Measurements from ENCODE around the gene TM9SF1. TPM values are rescaled to one million over a fixed set of nuclear protein-coding genes. Genes with fewer than 3 reads are reported as not detected.

Gene TM9SF1
- total and polyA plus RNA-seq, 4 donors = 15.8 to 37.3 (median 35.2) TPM

- H3K4me1 ChIP-seq (ENCODE audit: control insufficient read depth in 1 of 2, insufficient read depth in 2 of 2, low read length in 2 of 2) = no peaks in the 10 kb centered on the region
- no peak overlapping the region for H3K4me3 ChIP-seq (ENCODE audit: low read length in 2 of 2)
- H3K27me3 ChIP-seq (ENCODE audit: control insufficient read depth in 1 of 2, insufficient read depth in 2 of 2, low read length in 1 of 2) = no peaks in the 10 kb centered on the region
- no peaks in the 10 kb centered on the region for H3K9me3 ChIP-seq (ENCODE audit: control insufficient read depth, low read length)
- WGBS, 2 donors = 90 to 91% methylated on average over 9 of the region's 9 CpGs
- peak; percentile 41 to 73 for DNase-seq
- no peak overlapping the region for H3K27ac ChIP-seq (ENCODE audit: low read depth in 1 of 2, low read length in 2 of 2)
- H3K36me3 ChIP-seq (ENCODE audit: control insufficient read depth in 1 of 2, insufficient read depth in 2 of 2, low read length in 1 of 2) = no peaks in the 10 kb centered on the region
- intact Hi-C loops (cut with DNase I) = no loop called here
- no peak for ATAC-seq (ENCODE audit: low FRiP score)
Measured at GRCh38 chr14:24139272-24139934, 55.8 kb downstream of the TM9SF1 start.

Small RNA genes lying within 50 kb of the gene (microRNA-seq; reads per million reads assigned to microRNA genes)
- 0 reads per million in 2 donors for gene MIR7703

Other genes with a start within 250 kb of the TM9SF1 start
Only the 30 nearest of the 35 such genes appear.
- under 1 TPM; 0.24 to 0.42 TPM for gene CARMIL3, start 143.4 kb downstream of the TM9SF1 start, total RNA-seq
- gene CARMIL3, start 143.4 kb downstream of the TM9SF1 start, polyA plus RNA-seq = under 1 TPM in 1 of 2 donors, not detected in 1; 0.43 TPM
- under 1 TPM; 0.71 to 0.99 TPM for gene CPNE6, start 123.9 kb downstream of the TM9SF1 start, total RNA-seq
- under 1 TPM; 0.03 to 0.25 TPM for gene CPNE6, start 123.9 kb downstream of the TM9SF1 start, polyA plus RNA-seq
- gene PCK2, start 101.1 kb downstream of the TM9SF1 start, total RNA-seq = 10 to 100 TPM; 19.6 to 22.5 TPM
- gene PCK2, start 101.1 kb downstream of the TM9SF1 start, polyA plus RNA-seq = 10 to 100 TPM; 14.7 to 82.5 TPM
- 10 to 100 TPM; 35.5 to 39.6 TPM for gene DCAF11, start 80.7 kb downstream of the TM9SF1 start, total RNA-seq
- gene DCAF11, start 80.7 kb downstream of the TM9SF1 start, polyA plus RNA-seq = 10 to 100 TPM; 37.3 to 41.8 TPM
- 1 to 10 TPM; 1.1 to 1.4 TPM for gene NRL, start 80.5 kb downstream of the TM9SF1 start, total RNA-seq
- 1 to 10 TPM in 1 of 2 donors, under 1 TPM in 1; 0.63 to 1.3 TPM for gene NRL, start 80.5 kb downstream of the TM9SF1 start, polyA plus RNA-seq
- under 1 TPM; 0.71 to 0.75 TPM for gene FITM1, start 64.8 kb downstream of the TM9SF1 start, total RNA-seq
- under 1 TPM in 1 of 2 donors, not detected in 1; 0.56 TPM for gene FITM1, start 64.8 kb downstream of the TM9SF1 start, polyA plus RNA-seq
- gene PSME1, start 59.2 kb downstream of the TM9SF1 start, total RNA-seq = 100 to 1,000 TPM; 112 to 125 TPM
- gene PSME1, start 59.2 kb downstream of the TM9SF1 start, polyA plus RNA-seq = 100 to 1,000 TPM; 206 to 210 TPM
- 10 to 100 TPM; 12.8 to 15.3 TPM for gene EMC9, start 53.9 kb downstream of the TM9SF1 start, total RNA-seq
- gene EMC9, start 53.9 kb downstream of the TM9SF1 start, polyA plus RNA-seq = 10 to 100 TPM; 18.3 to 41.9 TPM
- 10 to 100 TPM; 86.1 to 93.6 TPM for gene PSME2, start 48.8 kb downstream of the TM9SF1 start, total RNA-seq
- gene PSME2, start 48.8 kb downstream of the TM9SF1 start, polyA plus RNA-seq = 100 to 1,000 TPM; 142 to 261 TPM
- 10 to 100 TPM; 51.6 to 61.1 TPM for gene RNF31, start 47.9 kb downstream of the TM9SF1 start, total RNA-seq
- 100 to 1,000 TPM in 1 of 2 donors, 1 to 10 TPM in 1; 9.1 to 167 TPM for gene RNF31, start 47.9 kb downstream of the TM9SF1 start, polyA plus RNA-seq
- 100 to 1,000 TPM; 113 to 117 TPM for gene IRF9, start 34.2 kb downstream of the TM9SF1 start, total RNA-seq
- 100 to 1,000 TPM in 1 of 2 donors, 10 to 100 TPM in 1; 56.0 to 111 TPM for gene IRF9, start 34.2 kb downstream of the TM9SF1 start, polyA plus RNA-seq
- gene REC8, start 23.4 kb downstream of the TM9SF1 start, total RNA-seq = 10 to 100 TPM; 13.2 to 18.1 TPM
- 1 to 10 TPM; 2.4 to 8.2 TPM for gene REC8, start 23.4 kb downstream of the TM9SF1 start, polyA plus RNA-seq
- 10 to 100 TPM; 23.4 to 29.3 TPM for gene IPO4, start 6.6 kb downstream of the TM9SF1 start, total RNA-seq
- gene IPO4, start 6.6 kb downstream of the TM9SF1 start, polyA plus RNA-seq = 10 to 100 TPM in 1 of 2 donors, 1 to 10 TPM in 1; 3.4 to 11.6 TPM
- gene TSSK4, start 10.3 kb upstream of the TM9SF1 start, total RNA-seq = under 1 TPM in 1 of 2 donors, not detected in 1; 0.39 TPM
- not detected for gene TSSK4, start 10.3 kb upstream of the TM9SF1 start, polyA plus RNA-seq
- 10 to 100 TPM; 38.3 to 45.8 TPM for gene CHMP4A, start 18.0 kb upstream of the TM9SF1 start, total RNA-seq
- 100 to 1,000 TPM; 130 to 179 TPM for gene CHMP4A, start 18.0 kb upstream of the TM9SF1 start, polyA plus RNA-seq
- gene MDP1, start 20.6 kb upstream of the TM9SF1 start, total RNA-seq = 10 to 100 TPM; 15.2 to 19.5 TPM
- 10 to 100 TPM; 38.7 to 49.6 TPM for gene MDP1, start 20.6 kb upstream of the TM9SF1 start, polyA plus RNA-seq
- gene NEDD8, start 36.9 kb upstream of the TM9SF1 start, total RNA-seq = 100 to 1,000 TPM; 122 to 123 TPM
- gene NEDD8, start 36.9 kb upstream of the TM9SF1 start, polyA plus RNA-seq = 100 to 1,000 TPM; 222 to 345 TPM
- gene GMPR2, start 37.5 kb upstream of the TM9SF1 start, total RNA-seq = 10 to 100 TPM; 44.6 to 59.1 TPM
- gene GMPR2, start 37.5 kb upstream of the TM9SF1 start, polyA plus RNA-seq = 10 to 100 TPM; 55.2 to 66.6 TPM
- 10 to 100 TPM; 78.3 to 79.2 TPM for gene TINF2, start 47.2 kb upstream of the TM9SF1 start, total RNA-seq
- 10 to 100 TPM; 40.9 to 48.0 TPM for gene TINF2, start 47.2 kb upstream of the TM9SF1 start, polyA plus RNA-seq
- gene TGM1, start 67.7 kb upstream of the TM9SF1 start, total RNA-seq = 1 to 10 TPM in 1 of 2 donors, under 1 TPM in 1; 0.52 to 5.7 TPM
- gene TGM1, start 67.7 kb upstream of the TM9SF1 start, polyA plus RNA-seq = 1 to 10 TPM in 1 of 2 donors, under 1 TPM in 1; 0.88 to 1.3 TPM
- 10 to 100 TPM; 17.1 to 26.1 TPM for gene RABGGTA, start 76.2 kb upstream of the TM9SF1 start, total RNA-seq
- gene RABGGTA, start 76.2 kb upstream of the TM9SF1 start, polyA plus RNA-seq = 10 to 100 TPM; 19.0 to 40.0 TPM
- gene DHRS1, start 104.3 kb upstream of the TM9SF1 start, total RNA-seq = 10 to 100 TPM; 21.2 to 27.3 TPM
- gene DHRS1, start 104.3 kb upstream of the TM9SF1 start, polyA plus RNA-seq = 10 to 100 TPM; 29.6 to 33.2 TPM
- gene NOP9, start 104.4 kb upstream of the TM9SF1 start, total RNA-seq = 10 to 100 TPM; 17.8 to 19.9 TPM
- gene NOP9, start 104.4 kb upstream of the TM9SF1 start, polyA plus RNA-seq = 10 to 100 TPM in 1 of 2 donors, 1 to 10 TPM in 1; 7.9 to 10.8 TPM
- gene CIDEB, start 112.5 kb upstream of the TM9SF1 start, total RNA-seq = 10 to 100 TPM; 12.2 to 13.9 TPM
- 10 to 100 TPM in 1 of 2 donors, 1 to 10 TPM in 1; 3.3 to 17.2 TPM for gene CIDEB, start 112.5 kb upstream of the TM9SF1 start, polyA plus RNA-seq
- gene LTB4R2, start 114.7 kb upstream of the TM9SF1 start, total RNA-seq = 1 to 10 TPM; 3.7 to 5.5 TPM
- gene LTB4R2, start 114.7 kb upstream of the TM9SF1 start, polyA plus RNA-seq = under 1 TPM; 0.38 to 0.95 TPM
- gene LTB4R, start 116.1 kb upstream of the TM9SF1 start, total RNA-seq = 1 to 10 TPM; 7.0 to 8.2 TPM
- gene LTB4R, start 116.1 kb upstream of the TM9SF1 start, polyA plus RNA-seq = 1 to 10 TPM; 2.9 to 5.2 TPM
- gene ADCY4, start 139.6 kb upstream of the TM9SF1 start, total RNA-seq = 100 to 1,000 TPM in 1 of 2 donors, 10 to 100 TPM in 1; 45.7 to 111 TPM
- gene ADCY4, start 139.6 kb upstream of the TM9SF1 start, polyA plus RNA-seq = 1 to 10 TPM in 1 of 2 donors, under 1 TPM in 1; 0.25 to 6.1 TPM
- 10 to 100 TPM in 1 of 2 donors, 1 to 10 TPM in 1; 8.0 to 15.8 TPM for gene RIPK3, start 144.6 kb upstream of the TM9SF1 start, total RNA-seq
- gene RIPK3, start 144.6 kb upstream of the TM9SF1 start, polyA plus RNA-seq = 1 to 10 TPM; 4.0 to 6.1 TPM
- gene NFATC4, start 172.7 kb upstream of the TM9SF1 start, total RNA-seq = 100 to 1,000 TPM in 1 of 2 donors, 10 to 100 TPM in 1; 85.5 to 121 TPM
- 100 to 1,000 TPM in 1 of 2 donors, 10 to 100 TPM in 1; 23.0 to 572 TPM for gene NFATC4, start 172.7 kb upstream of the TM9SF1 start, polyA plus RNA-seq
- 10 to 100 TPM; 11.2 to 31.6 TPM for gene NYNRIN, start 203.6 kb upstream of the TM9SF1 start, total RNA-seq
- 1 to 10 TPM; 1.8 to 5.2 TPM for gene NYNRIN, start 203.6 kb upstream of the TM9SF1 start, polyA plus RNA-seq

Data from aorta (tissue), 5 donors.